Islet precursor cell (in vitro differentiated cells): Measurements from ENCODE around the gene CREB3L2.
A peak's percentile ranks its signal among the peaks of the same experiment; 100 is the strongest.

Experiments used
- DNase-seq: peaks from one replicate; pipeline ENCODE4 v3.0.0-alpha.2; 2018

Gene CREB3L2

DNA sequence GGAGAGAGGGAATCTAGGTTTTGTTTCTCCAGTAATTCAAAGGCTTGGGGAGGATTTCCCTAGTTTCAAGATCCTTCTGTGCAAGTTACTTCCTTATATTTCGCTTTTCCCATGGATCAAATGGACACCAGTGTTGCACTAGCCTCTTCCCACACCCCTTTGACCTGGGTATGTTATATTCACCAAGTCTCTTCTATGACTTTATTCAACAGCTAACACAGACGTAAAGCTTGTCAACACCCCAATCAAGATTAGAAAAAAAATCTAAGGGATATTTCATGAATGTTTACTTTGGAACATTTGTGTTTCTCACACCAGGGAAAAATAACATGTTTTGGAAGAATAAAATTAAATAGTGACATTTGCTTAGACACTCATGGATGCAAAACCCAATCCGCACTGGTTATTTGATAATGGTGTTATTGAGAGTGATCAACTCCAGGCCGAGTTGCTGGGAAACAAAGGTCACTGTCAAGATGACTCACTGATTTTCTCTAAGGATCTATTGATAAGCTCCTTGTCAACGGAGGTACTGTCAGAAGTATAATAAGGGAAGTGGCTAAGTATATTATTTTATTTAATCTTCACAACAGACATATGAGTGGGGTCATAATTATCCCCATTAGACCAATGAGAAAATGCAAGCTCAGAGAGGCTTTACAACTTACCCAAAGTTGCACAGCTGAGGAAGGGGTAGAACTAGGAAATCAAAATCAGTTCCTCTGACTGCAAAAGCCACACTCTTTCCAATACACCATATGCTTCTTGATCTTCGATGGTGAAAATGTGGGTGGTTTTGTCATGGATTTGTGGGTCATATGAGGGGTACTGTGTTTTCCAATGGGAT, 52.2 kb downstream of the CREB3L2 start:
- DNase-seq, result no peak

DNA sequence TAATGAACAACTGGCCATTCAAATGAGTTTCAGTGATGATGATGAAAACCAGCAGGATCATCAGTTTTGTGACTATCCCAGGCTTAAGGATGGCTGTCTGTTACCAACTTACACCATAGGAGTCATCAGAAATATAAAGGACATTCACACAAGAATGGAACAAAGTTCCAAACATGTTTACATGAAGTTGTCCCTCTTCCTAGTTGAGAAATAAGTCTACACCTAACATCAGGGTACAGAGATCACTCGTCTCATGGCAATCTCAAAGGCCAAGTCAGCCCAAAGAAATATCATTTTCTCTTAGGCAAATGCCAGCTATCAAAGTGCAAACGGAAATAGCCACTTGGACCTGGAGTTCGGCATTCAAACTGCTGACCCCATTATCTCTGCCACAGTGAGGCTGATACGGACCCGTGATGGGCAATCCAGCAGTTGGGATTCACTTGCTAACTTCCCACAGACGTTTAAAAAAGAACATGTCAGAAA, 53.0 kb downstream of the CREB3L2 start:
- DNase-seq, result no peak

- DNase-seq, result no peak
Measured at GRCh38 chr7:137948083-137948844, 53.6 kb downstream of the CREB3L2 start.

- DNase-seq, result no peak
Measured at GRCh38 chr7:137947046-137947445, 54.8 kb downstream of the CREB3L2 start.

DNA sequence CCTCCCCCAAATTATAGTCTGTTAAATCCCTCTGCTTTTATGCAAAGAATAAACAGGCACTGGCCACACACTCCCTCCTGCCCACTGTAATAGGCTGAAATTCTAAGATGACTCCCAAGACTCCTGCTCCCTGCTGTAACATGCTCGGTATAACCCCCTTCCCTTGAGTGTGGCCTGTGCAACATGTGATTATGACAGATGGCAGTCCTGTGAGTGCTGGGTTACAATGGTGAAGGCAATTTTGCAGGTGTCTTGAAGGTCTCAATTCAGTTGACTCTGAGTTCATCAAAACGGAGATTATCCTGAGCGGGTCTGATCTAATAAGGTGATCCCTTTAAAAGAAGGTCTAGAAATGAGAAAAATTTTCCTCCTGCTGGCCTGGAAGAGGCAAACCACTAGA, 55.9 kb downstream of the CREB3L2 start:
- peak; percentile 51 for DNase-seq

DNA sequence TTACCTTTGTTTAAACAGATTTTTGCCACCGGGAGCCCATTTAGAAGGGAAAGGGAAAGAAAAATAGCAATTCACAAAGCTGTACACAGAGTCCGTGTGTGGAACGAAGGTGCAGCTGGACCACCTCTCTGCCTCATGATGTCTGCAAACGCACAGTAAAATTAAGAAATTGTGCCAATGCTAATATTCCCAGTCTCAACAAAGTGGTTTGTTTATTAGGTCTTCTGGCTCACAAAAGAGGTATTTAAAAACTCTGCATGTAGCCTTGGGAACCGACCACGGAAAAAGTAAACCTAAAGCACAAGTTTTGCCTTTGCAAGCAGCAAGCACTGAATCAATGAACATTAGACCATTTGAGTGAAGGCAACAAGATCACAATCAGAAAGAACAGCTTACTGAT, 57.7 kb downstream of the CREB3L2 start:
- DNase-seq, result no peak

GRCh38 chr7:137943132-137943551, 58.7 kb downstream of the CREB3L2 start:
- no peak for DNase-seq

DNA sequence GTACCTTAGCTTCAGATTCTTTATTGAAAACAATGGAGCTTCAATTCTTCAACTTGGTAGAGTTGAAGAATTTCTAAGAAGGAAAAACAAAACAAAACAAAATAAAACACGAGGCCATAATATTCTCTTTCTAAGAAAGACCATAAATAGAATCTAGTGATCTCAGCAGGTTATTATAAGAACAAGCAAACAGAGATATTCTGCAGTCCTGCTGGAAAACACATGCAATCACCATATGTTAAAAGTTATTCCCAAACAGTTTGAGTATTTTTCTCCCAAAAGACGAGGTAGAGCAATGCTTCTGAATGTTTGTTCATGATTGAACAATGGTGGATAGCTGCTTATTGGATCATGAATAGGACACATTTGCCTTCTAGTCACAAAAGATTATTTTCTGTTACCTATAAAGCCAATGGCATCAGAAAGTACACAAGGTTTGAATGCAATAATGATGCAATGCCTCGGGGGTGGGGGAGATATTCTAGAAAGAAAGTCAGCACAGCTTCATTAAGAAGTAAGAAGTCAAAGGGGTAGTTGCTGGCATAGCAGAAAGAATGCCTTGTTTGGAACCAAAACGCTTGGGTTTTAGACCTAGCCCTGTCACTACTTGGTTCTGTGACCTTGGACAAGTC, 59.3 kb downstream of the CREB3L2 start:
- DNase-seq, result no peak

GRCh38 chr7:137940656-137941518, 61.0 kb downstream of the CREB3L2 start:
- peak; percentile 45 for DNase-seq

- DNase-seq, result no peak
Measured at GRCh38 chr7:137940218-137940617, 61.7 kb downstream of the CREB3L2 start.

- peak; percentile 55 for DNase-seq
Measured at GRCh38 chr7:137937202-137937560, 64.7 kb downstream of the CREB3L2 start.

DNA sequence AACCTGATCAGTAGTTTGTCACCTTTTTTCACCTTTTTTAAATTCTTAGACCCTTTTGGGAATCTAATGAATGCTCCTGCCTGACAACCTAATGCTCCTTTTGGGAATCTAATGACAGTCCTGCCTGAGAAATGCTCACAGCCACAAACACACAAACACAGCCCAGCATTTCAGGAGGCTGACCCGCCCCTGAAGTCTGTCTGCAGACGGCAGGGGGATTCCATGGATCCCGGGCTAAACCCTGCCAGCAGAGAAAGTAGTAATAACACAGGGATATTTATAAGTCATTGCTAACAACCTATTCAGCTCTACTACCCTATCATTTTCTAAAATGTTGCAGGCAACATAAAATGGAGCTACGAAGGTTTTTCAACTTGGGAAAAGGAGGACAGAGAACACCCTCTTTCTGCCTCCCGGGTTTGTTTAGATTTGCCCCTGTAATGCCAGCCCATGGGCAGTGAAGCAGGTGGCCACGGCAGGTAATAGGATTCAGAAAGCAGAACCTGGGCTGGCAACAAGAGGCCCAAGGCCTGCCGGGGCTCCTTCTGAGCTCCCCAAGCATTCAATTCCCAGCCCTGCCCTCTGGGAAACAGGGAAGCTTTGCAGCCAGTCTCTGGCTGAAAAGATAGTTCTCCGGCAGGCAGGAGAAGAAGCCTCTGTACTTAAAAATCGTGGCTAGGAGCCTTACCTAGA, 65.2 kb downstream of the CREB3L2 start:
- peak; percentile 53 for DNase-seq

- peak; percentile 71 for DNase-seq
Measured at GRCh38 chr7:137935884-137936508, 65.9 kb downstream of the CREB3L2 start.

DNA sequence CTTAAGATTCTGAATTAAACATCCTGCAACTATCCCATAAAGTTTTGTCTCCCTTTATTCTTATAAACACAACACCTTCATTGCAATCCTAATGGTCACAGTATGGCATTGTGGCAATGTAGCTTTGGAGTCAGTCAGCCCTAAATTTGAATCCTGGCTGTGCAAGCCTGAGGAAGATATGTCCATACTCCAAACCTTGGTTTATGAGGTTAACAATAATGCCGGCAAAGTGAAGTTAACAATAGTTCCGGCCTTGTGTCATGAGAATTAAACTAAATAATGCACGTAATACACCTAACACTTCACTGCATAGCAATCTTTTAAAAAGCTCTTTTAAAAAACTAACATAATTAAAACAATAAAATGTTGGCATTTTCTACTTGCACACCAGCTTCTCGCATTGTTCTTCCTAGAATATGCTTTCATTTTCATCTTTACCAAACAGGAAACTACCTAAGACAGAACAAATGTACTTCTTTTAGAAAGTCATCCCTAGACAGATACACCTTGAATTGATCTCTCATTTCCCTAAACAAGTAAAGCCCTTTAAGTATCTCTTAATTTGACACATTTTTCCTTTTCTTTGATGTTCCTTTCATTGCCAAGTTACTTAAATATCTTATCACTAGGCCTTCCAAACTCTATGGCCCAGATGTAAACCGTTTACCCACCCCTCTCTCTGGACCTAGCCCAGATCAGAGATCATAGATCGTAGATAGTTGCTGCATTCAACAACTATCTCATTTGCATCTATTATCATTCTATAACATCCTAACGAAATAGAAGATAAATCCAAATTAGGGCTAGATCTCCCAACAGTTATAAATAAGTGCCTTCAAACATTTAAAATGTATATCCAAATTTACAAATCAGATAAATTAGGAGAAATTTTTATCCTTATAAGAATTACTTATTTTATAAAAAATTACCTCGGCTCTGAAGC, 66.7 kb downstream of the CREB3L2 start:
- DNase-seq, result no peak

GRCh38 chr7:137934176-137934826, 67.6 kb downstream of the CREB3L2 start:
- no peak for DNase-seq

DNA sequence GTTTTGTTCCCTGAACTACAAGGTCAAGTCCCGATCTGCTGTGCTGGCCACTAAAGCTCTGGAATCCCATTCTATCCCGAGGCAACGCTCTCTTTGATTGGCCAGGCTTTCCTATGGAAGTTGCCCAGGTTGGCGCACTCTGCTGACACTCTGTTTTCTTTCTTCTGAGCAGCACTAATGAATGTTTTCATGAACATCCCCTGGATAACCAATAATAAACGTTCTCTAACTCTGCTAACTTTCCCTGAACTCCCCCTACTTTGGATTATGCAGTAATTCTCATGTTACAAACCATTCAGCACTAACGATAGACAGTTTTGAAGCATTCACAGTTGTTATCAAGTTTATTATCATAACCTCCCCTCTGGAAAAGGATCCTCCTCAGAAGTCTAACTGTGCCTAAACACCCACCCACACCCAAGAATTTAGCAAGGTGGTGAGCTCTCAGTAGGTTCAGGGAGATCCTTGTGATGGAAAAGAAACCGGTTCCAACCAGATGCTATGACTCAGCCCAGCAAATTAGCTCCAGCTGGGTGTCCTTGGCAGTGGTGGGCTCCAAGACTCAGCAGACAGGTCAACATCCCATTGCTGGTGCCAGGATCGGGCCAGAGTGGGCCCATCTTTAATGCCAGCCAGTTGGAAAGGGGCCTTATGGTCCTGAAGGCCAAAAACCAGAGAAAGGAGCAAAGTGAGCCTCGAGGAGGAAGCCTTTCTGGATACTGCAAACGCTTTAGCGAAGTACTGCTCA, 68.4 kb downstream of the CREB3L2 start:
- peak; percentile 66 for DNase-seq

DNA sequence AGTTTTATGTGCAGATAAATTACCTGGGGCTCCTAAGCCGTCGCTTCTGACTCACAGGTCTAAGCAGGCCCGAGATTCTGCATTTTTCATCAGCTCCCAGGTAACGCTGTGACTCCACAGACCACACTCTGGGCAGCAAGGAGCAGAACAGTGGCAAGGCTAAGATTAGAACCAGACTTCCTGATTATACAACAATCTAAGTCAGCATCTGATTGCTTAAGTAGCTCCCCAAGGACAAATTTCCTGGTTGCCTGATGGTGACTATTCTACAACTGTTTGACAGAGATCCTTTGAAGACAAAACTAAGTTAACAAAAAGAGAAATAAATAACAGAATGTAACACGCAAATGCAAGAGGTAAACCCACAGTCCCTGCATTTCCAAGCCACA, 69.0 kb downstream of the CREB3L2 start:
- peak; percentile 74 for DNase-seq

DNA sequence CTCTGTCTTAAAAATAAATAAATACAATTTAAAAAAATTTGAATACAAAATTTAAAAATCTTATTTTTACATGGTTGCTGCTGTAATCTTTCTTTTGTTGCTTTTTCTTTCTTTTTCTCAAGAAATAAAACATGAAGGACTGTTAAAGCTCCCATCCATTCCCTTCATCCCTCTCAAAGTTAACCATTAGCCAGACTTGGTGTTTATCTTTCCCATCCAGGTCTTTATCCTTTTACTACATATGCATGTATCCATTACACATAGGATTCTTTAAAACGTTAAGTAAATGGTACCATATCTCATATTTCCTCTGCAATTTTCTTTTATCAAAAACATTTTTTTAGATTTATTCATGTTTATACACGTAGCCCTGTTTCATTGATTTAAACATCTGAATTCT, 70.1 kb downstream of the CREB3L2 start:
- no peak for DNase-seq

DNA sequence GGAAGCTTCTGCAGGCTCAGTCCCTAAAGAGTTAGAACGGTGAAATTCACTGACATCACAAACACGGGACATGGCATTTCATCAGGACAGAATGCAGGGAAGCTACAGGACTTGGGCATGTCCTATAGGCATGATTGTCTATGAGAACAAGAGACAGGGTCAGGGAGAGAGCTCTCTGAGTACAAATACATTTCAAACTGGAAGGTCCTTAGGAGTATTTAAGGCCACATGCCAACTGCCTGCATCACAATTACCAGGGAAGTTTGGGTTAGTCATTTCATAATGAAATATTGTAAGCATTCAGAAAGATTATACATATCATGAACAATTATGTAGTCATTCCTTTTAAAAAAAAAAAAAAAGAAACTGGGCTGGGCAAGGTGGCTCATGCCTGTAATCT, 71.3 kb downstream of the CREB3L2 start:
- no peak for DNase-seq
